GM19238 (cell line): Measurements from ENCODE around the gene HSPA12B.

Source experiments
- DNase-seq: peaks from one replicate; pipeline ENCODE4 v3.0.0; 2011; ENCODE audit warnings: low spot score; ENCODE audit not compliant: insufficient read length

Gene HSPA12B

GRCh38 chr20:3732327-3733118 lies at the start of gene HSPA12B:
TSS of gene HSPA12B (plus strand) at chr20:3732685. CDS start at chr20:3738675, 5,990 bp downstream.
- DNase-seq: no peak

DNA sequence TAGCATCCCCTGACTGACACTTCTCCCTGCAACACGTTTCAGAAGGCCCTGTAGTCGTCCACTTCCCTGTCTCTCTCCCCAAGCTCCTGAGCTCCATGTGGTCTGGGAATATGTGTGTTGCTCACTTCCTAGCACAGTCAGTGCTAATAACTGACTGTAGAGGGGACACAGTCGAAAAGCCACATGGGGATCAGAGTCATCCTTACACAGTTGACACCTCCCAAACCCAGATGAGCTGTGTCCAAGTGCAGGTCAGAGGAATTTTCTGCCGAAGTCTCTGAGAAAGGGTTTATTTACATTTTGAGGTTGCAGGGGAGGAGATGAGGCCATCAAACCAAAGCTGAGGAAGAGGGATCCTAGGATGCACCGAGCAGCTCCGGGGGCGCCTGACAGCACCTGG lies 47.1 kb upstream of the HSPA12B start:
- no peak for DNase-seq

DNA sequence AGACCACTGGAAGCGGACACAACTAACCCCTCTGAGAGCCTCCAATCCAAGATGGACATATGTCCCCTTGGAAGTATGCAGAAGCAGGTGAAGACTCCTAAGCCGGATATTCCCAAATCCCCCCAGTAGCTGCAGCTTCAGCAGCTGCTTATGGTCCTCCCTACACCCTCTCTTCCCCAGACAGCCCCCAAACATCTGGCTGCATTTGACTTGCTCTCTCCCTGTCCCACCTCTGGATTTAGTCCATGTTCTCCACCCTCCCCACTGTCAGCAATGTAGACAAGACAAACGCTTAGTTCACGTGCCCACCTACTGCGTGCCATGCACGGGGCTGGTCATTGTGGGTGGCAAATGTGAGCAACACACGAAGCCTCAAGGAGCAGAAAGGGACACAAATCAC lies 46.1 kb upstream of the HSPA12B start:
- DNase-seq: no peak

DNA sequence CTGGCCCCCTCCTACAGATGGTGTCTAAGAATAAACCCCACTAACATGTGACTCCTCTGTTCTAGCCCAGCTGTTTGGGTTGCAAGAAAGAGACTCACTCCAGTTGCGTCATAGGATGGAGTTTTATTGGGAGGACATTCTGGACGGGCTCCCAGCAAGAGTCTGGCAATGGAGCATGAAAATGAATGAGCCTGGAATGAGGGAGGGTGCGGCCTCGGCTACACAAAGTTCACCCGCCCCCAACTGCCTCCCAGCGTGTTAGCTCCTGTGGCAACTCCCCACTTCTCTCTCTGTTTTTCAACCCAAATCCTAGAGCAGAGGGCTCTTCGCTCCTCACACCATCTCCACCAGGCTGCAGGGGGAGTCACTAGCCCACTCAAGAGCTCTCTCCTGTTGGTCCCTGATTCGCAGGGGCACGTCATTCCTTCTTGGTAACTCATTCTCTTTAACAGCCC lies 45.6 kb upstream of the HSPA12B start:
- no peak for DNase-seq

GRCh38 chr20:3687655-3688054 lies 44.8 kb upstream of the HSPA12B start:
- DNase-seq: no peak

DNA sequence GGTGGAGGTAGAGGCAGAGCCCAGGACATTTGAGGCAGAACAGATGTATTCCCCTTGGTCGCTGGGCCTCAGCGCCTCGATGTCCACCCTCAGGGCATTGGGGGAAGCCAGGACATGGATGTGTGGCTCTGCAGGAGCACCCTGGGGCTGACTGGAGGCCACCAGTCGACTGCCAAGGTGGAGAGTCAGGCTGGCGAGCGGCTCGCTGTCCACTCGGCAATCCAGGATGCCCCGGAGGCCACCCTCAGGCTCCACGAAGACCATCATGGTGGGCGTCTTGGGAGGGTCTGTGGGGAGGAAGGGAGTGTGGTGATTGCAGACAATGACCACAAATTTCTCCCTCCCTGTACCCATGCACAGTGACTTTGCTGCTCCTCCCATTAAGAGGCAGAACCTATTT lies 42.5 kb upstream of the HSPA12B start:
- no peak for DNase-seq

DNA sequence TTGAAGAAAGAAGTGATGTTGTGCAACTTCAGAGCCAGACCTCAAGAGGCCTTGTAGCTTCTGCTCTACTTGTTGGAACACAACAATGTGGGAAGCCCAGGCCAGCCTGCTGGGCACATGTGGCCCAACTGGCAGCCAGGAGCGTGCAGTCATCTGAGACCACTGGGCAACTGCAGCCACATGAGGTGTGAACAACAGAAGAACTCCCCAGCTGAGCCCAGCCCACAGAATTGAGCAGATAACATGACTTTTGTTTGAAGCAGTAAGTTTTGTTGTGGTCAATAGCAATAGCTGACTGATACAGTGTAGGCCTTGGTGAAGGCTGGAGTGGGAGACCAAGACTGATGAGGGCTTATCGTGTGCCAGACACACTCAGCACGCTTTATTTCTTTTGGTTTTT lies 42.1 kb upstream of the HSPA12B start:
- no peak for DNase-seq

GRCh38 chr20:3691306-3691705 lies 41.2 kb upstream of the HSPA12B start:
- DNase-seq: no peak

DNA sequence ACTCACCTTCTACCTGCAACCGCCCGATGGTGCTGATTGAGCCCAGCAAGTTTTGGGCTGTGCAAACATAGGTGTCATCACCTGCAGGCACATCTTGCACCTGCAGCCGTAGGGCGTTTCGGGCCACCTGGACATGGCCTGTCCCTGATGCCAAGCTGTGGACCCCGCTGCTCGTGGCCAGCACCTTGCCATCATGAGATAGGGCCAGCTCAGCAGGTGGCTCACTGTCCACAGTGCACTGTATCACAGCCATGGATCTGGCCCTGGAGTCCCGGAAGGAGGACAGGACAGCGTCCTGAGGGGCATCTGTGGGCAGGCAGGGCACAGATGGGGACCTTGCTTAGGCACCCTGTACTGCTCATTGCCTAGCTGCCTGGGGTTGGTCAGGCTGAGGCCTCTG lies 40.6 kb upstream of the HSPA12B start:
- DNase-seq: no peak

DNA sequence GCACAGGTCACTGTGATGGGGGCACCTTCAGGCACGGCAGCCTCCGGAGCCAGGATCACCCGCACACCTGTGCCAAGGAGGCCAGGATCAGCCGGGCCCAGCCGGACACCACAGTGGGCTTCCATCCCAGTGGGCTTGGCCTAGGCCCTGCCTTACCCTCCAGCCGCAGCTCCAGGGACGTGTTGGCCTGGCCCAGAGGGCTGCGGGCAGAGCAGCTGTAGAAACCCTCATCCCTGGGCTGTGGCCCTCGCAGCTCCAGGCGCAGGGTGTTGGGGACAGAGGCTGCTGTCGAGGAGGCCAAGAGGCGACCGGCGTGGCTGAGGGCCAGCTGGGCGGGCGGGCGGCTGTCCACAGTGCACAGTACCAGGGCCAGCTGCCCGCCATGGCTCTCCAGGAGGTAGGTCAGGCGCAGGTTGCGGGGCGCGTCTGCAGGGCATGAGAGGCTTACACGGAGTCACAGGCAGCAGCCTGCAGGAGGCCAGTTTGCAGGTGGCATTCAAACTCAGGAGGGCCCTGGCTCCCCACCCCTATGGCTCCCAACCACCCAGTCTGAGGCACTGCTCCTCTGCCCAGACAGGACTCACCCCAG lies 39.7 kb upstream of the HSPA12B start:
- no peak for DNase-seq

DNA sequence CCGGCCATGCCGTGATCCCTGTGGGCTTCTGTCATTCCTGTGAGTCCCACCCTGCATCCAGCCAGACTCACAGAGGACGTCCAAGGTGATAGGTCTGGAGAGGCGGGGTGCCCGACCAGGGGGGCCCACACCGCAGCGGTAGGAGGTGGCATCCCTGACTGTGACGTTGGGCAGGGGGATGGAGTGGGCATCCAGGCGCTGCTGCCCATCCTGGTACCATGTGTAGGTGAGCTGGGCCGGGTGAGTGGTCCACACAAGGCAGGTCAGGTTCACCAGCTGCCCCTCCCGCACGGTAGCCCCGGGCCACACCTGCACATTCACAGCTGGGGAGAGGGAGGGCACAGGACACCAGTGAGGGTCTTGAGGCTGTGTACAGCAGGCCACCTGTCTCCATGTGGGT lies 39.1 kb upstream of the HSPA12B start:
- DNase-seq: no peak

DNA sequence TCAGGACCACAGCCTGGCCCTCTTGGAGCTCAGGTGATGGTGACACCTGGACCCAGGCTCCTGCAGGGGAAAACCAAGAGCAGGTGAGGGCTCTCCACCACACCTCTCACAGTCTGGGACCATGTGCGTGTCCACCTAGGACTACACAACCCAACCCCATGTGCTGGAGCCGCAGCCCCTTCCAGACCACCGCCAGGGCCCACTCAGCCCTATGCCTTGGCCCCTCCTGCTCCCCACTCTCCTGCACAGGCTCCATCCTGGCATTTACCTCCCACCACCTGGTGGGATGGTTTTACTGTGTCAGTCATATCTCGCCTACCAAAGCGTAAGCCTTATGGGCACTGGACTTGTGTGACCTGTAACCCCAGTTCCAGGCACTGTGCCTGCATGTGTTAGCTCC lies 37.6 kb upstream of the HSPA12B start:
- no peak for DNase-seq

GRCh38 chr20:3696200-3696599 lies 36.3 kb upstream of the HSPA12B start:
- DNase-seq: no peak

GRCh38 chr20:3696745-3697587 lies 35.5 kb upstream of the HSPA12B start:
- DNase-seq: no peak

GRCh38 chr20:3697588-3698305 lies 34.7 kb upstream of the HSPA12B start:
- no peak for DNase-seq

DNA sequence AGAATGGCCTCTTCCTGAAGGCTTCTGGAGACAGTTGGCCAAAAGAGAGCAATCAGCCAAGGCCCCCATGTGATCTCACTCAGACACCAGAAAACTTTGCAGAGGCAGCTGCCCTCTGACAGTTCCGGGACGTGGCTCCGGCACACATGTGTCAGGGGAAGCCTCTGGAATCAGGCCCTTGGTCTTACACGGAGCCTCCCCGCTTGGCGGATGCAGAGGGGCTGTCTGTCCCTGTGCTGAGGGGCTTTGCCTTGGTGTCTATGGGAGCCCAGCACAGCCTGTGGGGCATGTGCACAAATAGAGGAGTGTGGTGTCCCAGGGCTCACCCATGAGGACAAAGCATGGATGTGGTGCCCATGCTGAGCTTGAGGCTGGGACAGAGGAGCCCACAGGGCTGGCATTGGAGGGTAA lies 33.9 kb upstream of the HSPA12B start:
- no peak for DNase-seq

DNA sequence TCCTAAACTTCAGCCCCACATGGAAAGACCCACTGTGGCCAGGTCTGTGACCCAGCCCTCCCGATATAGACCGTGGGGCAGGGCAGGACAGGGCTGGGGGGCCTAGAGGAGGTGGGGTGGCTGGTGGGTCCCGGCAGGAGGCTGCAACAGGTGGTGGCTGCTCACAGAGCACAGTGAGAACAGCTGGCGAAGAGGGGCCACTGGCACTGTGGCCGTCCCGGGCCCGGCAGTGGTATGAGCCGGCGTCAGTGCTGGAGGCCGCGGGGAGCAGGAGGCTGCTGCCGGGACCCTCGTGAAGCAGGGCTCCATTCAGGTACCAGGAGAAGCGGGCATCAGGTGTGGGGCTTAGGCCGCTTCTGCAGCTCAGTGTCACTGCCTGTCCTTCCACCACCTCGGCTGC lies 33.4 kb upstream of the HSPA12B start:
- DNase-seq: no peak

DNA sequence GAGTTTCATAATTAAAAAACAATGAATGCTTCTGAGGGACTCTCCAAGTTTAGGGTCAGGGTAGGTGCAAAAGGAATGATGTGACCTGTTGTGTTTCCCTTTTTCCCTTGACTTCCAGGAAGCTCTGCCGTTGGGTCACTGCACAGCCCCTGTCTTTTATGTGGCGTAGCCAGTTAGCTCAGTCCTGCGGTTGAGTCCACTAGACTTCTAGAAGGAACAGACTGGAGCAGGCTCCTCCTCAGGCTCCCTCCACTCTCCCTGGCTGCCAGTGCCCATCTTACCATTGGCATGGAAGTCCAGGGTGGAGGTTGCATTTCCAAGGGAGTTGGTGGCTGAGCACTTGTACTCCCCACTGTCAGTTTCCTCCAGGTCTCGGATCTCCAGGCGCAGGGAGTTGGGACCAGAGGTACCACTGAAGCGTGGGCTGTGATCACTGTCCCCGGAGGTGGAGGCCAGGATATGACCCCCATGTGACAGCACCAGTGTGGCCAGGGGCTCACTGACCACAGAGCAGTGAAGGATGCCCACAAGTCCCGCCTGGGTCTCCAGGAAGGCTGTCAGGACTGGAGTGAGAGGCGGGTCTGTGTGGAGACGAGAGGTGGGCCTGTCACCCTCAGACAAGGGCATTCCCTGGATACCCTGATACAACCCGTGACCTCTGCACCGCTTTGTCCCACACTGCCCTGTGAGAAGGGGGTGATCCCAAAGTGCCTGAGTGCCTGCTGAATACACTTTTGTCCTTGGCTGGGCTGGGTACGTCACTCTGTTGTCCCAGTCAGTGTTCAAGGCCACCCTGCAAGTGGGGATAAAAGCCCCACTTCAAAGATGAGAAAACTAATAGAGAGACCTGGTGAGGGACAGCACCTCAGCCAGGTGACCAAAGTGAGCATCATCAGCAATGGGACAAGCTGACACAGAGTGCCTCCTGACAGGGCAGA lies 31.2 kb upstream of the HSPA12B start:
- DNase-seq: no peak

DNA sequence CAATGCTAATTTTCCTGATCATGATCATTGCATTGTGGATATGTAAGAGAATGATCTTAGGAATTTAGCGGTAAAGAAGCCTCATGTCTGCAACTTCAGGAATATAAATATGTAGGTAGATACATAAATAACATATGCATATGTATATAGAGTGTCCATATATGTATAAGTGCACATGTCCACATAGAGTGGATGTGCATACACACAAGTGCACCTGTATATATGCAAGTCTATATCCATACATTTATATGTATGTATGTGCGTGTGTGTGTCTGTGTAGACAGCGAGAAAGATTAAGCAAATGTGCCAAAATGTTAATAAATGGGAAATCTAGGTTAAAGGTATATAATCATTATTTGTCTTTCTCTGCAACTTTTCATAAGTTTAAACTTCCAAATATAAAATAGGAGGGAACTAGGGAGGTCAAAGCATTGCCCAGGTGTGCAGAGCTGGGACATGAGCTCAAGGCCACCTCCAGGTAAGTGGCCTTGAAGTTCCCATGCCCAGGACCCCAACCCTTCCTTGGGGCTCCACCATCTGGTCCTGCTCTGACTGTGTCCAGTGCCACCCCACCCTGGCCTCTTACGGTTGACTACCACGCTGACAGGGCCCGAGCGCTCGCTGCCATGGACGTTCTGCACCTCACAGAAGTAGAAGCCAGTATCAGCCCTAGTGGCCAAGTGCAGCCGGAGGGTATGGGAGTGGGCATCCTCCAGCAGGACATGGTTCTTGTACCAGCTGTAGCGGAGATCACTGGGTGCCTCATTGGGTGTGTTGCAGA lies 29.7 kb upstream of the HSPA12B start:
- no peak for DNase-seq

GRCh38 chr20:3704087-3704486 lies 28.4 kb upstream of the HSPA12B start:
- DNase-seq: no peak
